HG02970 (cell line): Measurements from ENCODE around the gene PPP2R3B.
"Not testable (repeated sequence)": the region's sequence is repeated elsewhere in the genome, so short reads cannot be mapped to it uniquely, and the experiment has no call there.

Experiments used
- ATAC-seq: cut with Tn5 transposase; IDR thresholded peaks from one replicate; pipeline ENCODE4 v1.9.1; 2021; ENCODE audit warnings: mild to moderate bottlenecking, moderate library complexity, moderate number of reproducible peaks; ENCODE audit not compliant: unreplicated experiment, low FRiP score

PPP2R3B gene

DNA sequence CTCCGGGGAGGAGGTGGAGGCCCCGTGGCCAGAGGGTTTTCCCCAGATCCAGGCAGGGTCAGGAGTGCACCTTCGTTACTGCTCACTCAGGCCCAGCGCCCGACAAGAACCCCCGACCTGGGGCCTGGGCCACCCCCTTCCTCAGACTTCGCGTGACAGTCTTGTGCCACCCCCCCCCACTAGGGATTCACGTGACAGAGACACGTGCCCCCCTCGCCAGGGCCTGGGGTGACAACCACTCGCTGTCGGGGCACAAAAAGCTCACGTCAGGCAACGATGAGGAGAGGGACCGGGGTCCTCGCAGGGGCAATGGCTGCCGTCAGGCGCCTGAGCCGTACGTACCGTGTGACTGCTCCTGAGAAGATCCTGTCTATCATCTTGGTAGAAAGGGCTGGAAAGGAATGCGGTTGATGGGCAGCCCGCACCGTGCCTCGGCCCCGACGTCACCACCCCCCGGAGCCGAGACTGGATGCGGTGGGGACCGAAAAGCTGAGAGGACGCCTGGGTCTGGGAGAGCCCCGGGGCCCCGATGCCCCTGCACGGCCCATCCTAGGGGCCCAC is 45.1 kb downstream of the PPP2R3B start:
- ATAC-seq = no peak

DNA sequence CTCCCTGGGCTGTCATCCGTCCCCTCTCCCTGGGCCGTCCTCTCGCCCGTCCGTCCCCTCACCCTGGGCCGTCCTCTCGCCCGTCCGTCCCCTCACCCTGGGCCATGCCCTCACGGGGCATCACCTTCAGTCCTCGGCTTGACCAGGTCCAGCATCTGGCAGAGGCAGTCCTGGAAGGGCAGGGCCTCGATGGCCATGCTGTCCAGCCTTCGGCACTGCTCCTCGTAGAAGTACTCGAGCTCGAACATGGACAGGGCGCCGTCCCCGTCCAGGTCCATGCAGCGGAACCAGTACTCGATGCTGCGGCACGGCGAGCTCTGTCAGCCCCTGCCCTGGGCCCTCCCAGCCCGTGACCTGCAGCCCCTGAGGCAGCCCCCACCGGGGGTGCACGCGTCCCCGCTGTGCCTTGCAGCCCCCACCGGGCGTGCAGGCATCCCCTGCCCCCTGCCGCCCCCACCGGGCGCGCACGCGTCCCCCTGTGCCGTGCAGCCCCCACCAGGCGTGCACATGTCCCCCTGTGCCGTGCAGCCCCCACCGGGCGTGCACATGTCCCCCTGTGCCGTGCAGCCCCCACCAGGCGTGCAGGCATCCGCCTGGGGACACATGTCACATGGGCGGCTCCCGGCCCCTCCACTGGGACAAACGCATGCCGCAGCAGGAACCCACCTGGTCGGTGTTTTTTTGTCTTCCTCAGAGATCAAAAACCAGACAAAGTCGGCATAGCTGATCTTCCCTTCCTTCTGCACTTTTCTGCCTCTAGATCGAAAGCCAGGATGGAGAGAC is 45.9 kb downstream of the PPP2R3B start:
- no peak for ATAC-seq

DNA sequence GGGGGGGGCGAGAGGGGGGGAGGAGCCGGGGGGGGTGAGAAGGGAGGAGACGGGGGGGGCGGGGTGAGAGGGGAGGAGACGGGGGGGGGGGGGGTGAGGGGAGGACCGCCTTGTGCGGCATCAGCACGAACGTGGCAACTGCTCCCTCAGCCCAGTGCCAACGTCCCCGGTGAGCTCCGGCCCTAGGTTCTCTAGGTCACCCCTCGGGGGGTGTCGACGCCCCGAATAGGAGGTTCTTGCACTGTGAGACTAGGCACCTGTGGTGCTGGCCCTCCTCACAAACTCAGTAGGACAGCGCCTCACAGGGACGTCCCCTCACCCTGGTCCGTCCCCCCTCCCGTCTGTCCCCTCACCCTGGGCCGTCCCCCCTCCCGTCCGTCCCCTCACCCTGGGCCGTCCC is 46.6 kb downstream of the PPP2R3B start:
- ATAC-seq = no peak

DNA sequence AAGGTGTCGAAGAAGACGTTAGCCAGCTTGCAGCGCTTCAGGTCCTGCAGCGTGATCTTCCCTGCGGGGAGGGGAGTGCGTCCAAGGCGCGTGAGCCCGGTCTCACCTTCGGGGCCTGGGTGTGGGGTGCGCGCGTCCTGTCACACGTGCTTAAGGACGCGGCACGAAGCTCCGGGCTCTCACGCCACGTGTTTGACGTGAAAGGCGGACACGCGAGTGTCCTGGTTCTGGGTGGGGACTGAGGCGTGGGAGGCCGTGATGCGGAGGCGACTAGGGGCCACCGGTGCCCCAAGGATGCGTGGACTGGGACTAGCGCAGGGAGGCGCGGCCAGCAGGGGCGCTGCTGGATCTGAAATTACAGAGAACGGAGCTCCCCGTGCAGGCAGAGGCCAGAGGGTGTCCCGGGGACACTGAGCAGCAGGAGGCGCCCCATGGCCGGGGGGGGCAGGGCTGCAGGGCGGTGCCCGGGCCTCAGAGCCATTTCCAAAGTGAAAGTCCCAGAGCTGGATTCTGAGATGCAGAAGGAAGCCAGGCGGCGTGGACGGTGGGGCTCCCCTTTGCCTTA is 47.8 kb downstream of the PPP2R3B start:
- ATAC-seq = no peak

DNA sequence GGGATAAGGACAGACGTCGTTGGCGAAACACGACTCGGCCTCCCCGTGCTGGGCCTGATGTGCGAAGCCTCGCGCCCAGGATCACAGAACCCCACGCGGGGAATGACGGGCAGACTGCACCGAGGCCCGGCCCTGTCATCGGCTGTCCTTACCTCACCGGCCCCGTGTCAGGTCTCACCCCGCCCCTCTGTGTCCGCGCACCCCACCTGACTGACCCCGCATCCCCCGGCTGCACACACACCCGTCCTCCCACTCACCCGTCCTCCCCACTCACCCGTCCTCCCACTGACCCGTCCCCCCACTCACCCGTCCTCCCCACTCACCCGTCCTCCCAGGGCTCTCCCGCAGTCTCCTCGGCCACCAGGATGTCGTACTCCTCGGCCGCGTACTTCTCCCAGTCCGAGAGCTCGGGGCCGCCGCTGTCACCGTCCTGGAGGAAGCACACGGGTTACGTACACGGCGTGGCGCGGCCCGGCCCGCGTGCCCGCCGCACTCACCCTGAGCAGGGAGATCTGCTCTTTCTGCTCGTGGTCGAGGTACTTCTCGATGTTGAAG is 48.3 kb downstream of the PPP2R3B start:
- no peak for ATAC-seq

DNA sequence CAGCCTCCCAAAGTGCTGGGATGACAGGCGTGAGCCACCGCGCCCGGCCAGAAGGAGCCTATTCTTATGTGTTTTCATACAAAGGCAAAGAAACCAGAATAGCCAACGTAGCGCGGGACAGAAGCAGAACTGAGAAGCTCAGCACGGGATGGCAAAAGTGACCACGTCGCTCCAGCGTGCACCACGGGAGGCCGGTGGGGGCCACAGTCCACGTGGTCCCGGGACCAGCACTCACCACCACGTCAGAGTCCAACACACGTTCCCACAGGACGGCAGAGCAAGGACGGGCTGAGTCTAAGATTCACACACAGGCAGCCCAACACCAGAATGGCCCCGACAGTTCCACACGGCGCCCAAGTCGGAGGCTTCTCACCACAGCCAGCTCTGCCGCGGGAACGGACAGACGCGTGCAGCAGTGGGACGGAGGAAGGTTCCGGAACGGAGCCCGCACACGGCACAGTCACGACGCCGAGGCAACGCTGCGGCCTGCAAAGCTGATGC is 49.3 kb downstream of the PPP2R3B start:
- ATAC-seq = no peak

DNA sequence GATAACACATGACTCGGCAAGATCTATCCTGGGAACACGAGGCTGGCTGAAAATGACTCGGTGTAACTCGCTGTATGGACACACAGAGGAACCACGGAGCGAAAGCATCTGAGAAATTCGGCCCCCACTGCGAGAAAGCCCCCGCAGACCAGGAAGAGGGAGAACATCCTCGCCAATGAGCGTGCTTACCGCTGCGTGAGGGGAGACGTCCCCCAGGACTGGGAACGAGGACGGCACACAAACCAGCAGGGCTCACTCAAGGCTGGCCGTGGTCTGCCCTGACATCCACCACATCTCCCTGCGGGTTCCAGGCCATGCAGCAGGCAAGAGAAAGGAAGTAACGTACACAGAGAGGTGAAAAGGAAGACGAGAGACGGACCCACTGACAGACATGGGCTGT is 50.5 kb downstream of the PPP2R3B start:
- ATAC-seq = no peak

DNA sequence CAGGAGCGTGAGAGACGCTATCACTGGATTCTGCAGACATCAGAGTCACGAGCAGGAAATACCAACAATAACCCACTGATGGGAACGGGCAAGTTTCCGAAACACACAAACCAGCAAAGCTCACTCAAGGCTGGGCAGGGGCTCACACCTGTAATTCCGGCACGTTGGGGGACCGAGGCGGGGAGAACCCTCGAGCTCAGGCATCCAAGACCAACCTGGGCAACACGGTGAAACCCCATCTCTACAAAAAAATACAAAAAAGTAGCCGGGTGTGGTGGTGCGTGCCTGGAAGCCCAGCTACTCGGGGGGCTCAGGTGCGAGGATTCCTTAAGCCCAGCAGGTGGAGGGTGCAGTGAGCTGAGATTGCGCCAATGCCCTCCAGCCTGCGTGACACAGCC is 51.0 kb downstream of the PPP2R3B start:
- no peak for ATAC-seq

DNA sequence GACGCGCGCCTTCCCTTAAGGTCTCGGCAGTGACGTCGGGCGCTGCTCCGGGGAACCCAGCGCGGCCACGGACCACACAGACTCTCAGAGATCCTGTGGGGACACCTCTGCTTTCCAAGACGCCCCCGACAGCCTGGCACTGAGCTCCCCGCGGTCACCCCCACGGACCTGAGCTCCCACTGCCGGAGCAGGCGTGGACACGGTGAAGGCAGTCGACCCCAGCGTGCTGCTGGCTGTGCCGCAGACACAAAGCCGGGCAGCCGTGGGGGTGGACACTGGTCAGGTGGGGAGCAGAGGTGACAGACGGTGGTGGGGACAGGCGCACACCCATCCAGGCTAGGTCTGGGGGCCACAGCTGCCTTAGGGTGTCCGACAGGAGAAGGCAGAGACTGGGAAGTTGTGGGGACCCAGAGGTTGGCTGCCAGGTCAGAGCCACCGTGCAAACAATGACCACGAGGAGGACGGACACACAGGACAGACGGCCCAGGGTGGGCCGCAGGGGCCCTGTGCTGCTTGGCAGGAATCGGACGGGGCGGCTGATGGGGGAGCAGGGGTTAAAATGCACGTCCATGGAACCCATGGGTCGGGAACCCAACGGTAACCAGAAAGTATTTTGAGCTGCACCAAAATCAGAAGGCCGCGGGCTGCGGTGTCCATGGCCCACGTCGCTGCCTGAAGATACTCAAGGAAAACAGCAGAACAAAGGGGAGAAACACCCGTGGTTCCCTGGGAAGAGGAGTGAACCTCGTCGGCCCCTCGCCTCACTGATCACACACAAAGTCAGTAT is 51.5 kb downstream of the PPP2R3B start:
- no peak for ATAC-seq

DNA sequence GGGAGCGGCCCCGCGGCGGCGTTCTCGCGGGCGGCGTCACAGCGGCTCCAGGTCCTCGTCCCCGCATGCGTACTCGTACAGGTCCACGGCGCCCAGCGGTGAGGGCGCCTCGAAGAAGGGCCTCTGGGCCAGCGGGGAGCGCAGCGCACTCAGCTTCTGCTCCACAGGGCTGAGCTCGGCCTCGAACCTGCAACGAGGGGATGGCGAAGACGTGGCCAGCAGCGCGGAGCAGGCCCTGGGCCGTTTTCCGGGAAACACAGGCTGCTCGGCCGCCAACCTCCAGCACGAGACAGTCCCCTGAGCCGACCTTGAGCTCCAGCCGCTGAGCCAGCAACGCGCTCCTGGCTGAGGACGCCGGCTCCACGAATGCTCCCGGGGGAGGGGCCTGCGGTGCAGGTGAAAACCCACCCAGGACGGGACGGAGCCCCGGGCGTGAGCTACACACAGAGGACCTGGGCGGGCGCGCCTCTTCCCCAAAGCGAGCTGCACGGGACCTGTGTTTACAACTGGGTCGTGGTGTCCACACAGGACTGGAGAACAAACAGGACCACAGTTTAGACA is 52.3 kb downstream of the PPP2R3B start:
- ATAC-seq = no peak

DNA sequence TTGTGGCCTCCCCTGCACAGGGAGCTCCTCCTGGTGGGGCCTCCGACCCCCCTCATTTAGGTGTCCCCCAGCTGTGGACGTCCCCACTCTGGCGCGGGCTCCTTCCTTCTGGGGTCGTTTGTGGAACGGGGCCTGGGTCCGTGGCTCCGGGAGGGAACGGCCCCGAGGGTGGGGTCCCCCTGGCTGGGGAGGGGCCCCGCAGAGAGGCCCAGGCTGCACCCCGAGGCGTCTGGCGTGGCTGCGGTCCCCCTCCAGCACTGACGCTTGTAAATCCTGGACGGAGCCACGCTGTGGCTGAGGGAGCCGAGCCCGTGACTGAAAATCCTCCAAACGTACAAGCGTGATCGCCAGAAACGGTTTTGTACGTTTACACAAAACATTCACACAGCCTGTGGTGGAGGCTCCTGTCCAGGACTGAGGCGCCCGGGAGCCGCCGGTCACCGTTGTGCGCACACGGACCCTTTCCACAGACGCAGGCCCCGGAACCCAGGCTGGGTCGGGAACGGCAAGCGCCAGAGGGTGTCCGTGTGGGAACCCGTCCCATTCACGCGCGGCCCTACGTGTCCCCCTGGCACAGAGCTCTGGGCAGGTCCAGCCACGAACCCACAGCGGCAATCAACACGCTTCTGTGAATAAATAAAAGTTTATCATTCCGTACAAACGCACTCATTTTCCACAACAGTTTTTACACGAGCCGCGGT is 52.9 kb downstream of the PPP2R3B start:
- ATAC-seq = no peak

DNA sequence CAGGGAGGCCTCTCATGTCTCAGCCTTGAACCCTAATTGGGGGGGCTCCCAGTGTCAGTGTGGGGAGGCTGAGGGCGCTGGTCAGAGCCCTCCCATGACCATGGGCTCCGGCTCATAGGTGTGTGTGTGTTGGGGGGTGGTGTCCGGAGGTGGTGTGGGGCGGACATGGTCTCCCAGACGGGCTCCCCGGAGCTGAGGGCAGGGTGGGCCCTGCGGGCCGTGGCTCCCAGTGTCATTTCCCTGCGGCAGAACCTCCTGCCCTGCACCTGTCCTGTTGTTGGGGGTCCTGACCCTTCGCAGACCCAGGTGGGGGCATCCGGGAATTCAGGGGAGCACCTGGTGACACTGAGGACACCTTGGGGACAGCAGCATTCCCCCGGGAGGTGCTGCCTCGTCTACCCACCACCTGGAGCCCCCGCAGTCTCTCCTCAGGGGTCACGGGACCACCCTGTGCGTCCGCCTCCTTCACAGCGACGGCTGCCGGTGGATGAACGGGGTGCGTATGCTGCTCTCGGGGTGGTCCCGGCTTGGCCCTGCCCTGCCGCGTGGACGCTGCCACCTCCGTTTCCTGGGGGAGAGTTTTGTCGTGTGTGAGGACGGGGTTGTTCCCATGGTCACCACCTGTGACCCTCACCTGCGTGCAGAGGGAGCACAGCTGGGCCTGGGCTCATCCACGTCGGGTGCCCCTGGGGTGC is 53.6 kb downstream of the PPP2R3B start:
- ATAC-seq = no peak

DNA sequence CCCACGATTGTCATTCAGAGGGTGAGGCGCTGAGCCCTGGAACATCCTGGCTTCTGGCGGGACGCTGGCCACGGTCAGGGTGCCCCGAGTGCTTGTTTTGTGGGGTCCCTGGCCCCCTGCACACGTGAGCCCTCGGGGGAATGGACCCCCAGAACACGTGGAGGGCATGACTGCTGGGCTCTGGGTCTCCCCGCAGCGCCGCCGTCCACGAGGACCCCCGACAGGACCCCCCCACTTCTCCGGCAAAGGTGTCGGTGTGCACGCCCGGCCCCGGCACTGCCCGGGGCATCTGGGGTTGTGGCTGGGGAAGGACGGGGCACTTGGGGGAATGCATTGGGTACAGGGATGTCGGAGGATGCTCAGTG is 54.2 kb downstream of the PPP2R3B start:
- no peak for ATAC-seq

DNA sequence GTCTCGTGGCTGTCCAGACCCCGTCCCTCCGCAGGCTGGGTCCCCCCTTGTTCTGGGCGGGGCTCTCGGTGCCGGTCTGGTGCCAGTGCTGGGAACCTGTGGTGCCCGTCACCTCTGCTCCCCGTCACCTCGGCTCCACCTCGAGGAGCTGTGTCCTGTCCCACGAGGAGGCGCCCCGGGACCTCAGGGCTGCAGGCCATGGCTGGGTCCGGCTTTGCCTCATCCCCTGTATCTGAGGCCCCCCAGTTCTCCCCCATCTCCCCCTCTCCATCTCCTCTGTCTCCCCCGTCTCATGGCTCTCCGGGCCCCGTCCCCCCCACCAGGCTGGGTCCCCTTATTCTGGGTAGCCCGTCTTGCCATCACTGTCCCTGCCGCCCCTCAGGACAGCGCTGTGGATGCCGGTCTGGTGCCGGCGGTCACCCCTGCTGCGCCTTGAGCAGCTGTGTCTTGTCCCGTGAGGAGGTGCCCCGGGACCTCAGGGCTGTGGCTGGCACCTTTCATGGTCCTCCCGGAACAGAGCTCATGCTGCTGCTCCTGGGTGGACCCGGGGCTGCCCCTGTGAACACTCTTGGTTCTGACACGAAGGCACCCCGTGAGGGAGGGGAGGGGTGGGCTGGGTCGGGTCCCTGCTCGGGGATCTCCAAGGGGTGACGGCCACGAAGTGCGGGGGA is 54.7 kb downstream of the PPP2R3B start:
- ATAC-seq = no peak

DNA sequence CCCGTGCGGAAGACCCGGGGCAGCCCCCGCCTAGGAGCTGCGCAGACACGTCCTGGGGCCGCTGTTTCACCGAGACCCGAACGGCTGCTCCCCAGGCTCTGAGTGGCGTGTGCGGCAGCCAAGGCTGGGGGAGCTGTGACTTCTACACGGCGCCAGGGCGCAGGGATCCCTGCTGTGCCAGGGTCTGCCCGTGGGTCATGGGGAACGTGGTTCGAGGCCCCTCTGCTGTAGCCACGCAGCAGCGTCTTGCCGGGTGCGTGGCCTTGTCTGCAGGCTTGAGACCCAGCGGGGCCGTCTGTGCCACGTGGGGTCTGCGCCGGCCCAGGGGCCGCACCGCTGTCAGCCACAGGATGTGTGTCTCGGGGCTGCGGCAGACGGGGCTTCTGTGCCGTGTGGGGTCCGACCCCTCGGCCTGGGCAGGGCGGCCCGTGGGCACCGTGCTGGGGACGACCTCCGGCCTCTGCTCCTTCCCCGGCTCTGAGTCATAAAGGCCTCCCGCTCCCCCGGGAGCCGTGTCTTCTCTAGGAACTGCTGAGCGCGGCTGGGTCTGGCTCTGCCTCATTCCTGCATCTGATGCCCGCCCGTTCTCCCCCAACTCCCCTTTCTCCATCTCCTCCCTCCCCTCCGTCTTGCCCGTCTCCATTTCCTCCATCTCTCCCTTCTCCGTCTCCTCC is 55.4 kb downstream of the PPP2R3B start:
- no peak for ATAC-seq

DNA sequence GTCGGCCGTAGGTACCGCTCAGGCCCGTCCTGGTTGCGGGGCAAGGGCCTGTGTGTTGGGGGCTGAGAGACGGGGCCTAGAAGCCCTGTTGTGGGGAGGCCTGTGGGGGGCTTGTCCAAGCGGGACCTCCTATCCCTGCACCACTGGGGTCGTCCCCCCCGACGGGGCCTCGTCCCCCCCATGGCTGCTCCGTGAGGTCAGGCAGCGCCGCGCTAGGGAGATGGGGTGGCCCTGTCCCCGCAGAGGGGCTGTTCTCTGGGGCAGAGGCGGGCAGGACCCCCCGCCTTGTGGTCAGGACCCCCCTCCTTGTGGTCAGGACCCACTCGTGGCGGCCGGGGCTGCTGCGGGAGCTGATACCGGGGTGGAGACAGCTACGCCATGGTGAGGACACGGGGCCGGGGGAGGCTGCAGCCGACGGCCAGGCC is 56.0 kb downstream of the PPP2R3B start:
- ATAC-seq = no peak

DNA sequence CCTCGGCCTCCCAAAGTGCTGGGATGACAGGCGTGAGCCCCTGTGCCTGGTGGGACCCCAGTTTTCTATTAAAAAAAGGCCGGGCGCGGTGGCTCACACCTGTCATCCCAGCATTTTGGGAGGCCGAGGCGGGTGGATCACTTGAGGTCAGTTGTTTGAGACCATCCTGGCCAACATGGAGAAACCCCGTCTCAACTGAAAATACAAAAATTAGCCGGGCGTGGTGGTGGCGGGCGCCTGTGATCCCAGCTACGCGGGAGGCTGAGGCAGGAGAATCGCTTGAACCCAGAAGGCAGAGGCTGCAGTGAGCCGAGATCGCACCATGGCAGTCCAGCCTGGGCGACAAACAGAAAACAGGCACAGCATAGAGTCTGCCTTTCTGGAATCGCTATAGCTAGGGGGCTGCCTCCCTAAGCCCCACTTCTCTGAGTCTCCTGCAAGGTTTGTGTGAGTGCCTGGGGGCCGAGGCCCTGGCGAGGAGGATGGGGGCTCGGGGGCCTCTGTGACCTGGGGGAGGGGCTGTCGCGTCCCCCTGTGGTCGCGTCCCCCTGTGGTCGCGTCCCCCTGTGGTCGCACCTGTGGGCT is 56.5 kb downstream of the PPP2R3B start:
- ATAC-seq = not testable (repeated sequence)
